H9 (cell line): ENCODE data around the gene SKP2. TPM values are rescaled to one million over a fixed set of nuclear protein-coding genes. Genes with fewer than 3 reads are reported as not detected.

ENCODE experiments used
- DNase-seq: peaks from one replicate; pipeline ENCODE4 v3.0.0-alpha.2; 2017
- H2AFZ ChIP-seq: one replicate; pipeline ENCODE4 v1.6.1; 2013; ENCODE audit warnings: mild to moderate bottlenecking, low read length, control low read depth, moderate library complexity
- H2AK5ac ChIP-seq: 2 replicates; pipeline ENCODE4 v1.6.1; 2013; ENCODE audit warnings: low read length, control low read depth, mixed read lengths; ENCODE audit not compliant: insufficient read length
- H2BK120ac ChIP-seq: one replicate; pipeline ENCODE4 v1.6.1; 2013; ENCODE audit warnings: low read depth, mild to moderate bottlenecking, low read length, control low read depth, inconsistent platforms; ENCODE audit not compliant: poor library complexity, severe bottlenecking
- H2BK12ac ChIP-seq: 2 replicates; pipeline ENCODE4 v1.6.1; 2013; ENCODE audit warnings: low read length, control low read depth, mixed read lengths, low read depth; ENCODE audit not compliant: insufficient read length
- H2BK15ac ChIP-seq: 2 replicates; pipeline ENCODE4 v1.6.1; 2013; ENCODE audit warnings: low read depth, low read length, control low read depth
- H2BK20ac ChIP-seq: one replicate; pipeline ENCODE4 v1.6.1; 2013; ENCODE audit warnings: low read depth, mild to moderate bottlenecking, low read length, control low read depth, inconsistent platforms; ENCODE audit not compliant: poor library complexity, severe bottlenecking
- H2BK5ac ChIP-seq: 2 replicates; pipeline ENCODE4 v1.6.1; 2013; ENCODE audit warnings: low read length, control low read depth, mixed read lengths; ENCODE audit not compliant: insufficient read length
- H3K14ac ChIP-seq: 2 replicates; pipeline ENCODE4 v1.6.1; 2013; ENCODE audit warnings: low read length, control low read depth; ENCODE audit not compliant: insufficient read depth
- H3K18ac ChIP-seq: 2 replicates; pipeline ENCODE4 v1.6.1; 2013; ENCODE audit warnings: low read depth, mild to moderate bottlenecking, mixed read lengths, low read length, control low read depth; ENCODE audit not compliant: insufficient read length
- H3K23ac ChIP-seq: 2 replicates; pipeline ENCODE4 v1.6.1; 2013; ENCODE audit warnings: low read length, control low read depth, mixed read lengths, low read depth; ENCODE audit not compliant: insufficient read length
- H3K23me2 ChIP-seq: 2 replicates; pipeline ENCODE4 v1.6.1; 2013; ENCODE audit warnings: low read depth, mild to moderate bottlenecking, mixed read lengths, low read length, control low read depth; ENCODE audit not compliant: insufficient read length, poor library complexity, severe bottlenecking
- H3K27ac ChIP-seq: 2 replicates; pipeline ENCODE4 v1.5.1; 2013; ENCODE audit warnings: low read length, control low read depth, mixed read lengths, low read depth; ENCODE audit not compliant: insufficient read length
- H3K27me3 ChIP-seq: 2 replicates; pipeline ENCODE4 v1.6.1; 2013; ENCODE audit warnings: low read length, control low read depth, inconsistent platforms; ENCODE audit not compliant: insufficient read depth
- H3K4ac ChIP-seq: 2 replicates; pipeline ENCODE4 v1.6.1; 2013; ENCODE audit warnings: low read depth, mild to moderate bottlenecking, control low read depth, inconsistent platforms, low read length, moderate library complexity
- H3K4me1 ChIP-seq: 2 replicates; pipeline ENCODE4 v1.6.1; 2013; ENCODE audit warnings: low read length, control low read depth, inconsistent platforms; ENCODE audit not compliant: insufficient read depth
- H3K4me2 ChIP-seq: 2 replicates; pipeline ENCODE4 v1.6.1; 2013; ENCODE audit warnings: low read length, control low read depth, mixed read lengths; ENCODE audit not compliant: insufficient read length, insufficient read depth
- H3K56ac ChIP-seq: 2 replicates; pipeline ENCODE4 v1.6.1; 2013; ENCODE audit warnings: low read depth, mild to moderate bottlenecking, mixed read lengths, low read length, control low read depth; ENCODE audit not compliant: insufficient read length
- H3K79me1 ChIP-seq: 2 replicates; pipeline ENCODE4 v1.6.1; 2013; ENCODE audit warnings: low read depth, mild to moderate bottlenecking, moderate library complexity, low read length, control low read depth, inconsistent platforms; ENCODE audit not compliant: insufficient read depth, poor library complexity, severe bottlenecking
- H3K79me2 ChIP-seq: 2 replicates; pipeline ENCODE4 v1.6.1; 2013; ENCODE audit warnings: low read length, control low read depth, inconsistent platforms; ENCODE audit not compliant: insufficient read depth
- H3K9ac ChIP-seq: 2 replicates; pipeline ENCODE4 v1.6.1; 2013; ENCODE audit warnings: low read length, control low read depth, mixed read lengths; ENCODE audit not compliant: insufficient read length; ENCODE audit errors: extremely low read depth
- H3K9me3 ChIP-seq: one replicate; pipeline ENCODE4 v1.6.1; 2013; ENCODE audit warnings: low read depth, low read length, inconsistent platforms; ENCODE audit not compliant: control insufficient read depth
- H3T11ph ChIP-seq: one replicate; pipeline ENCODE4 v1.6.1; 2013; ENCODE audit warnings: mild to moderate bottlenecking, low read length, control low read depth, inconsistent platforms
- H4K20me1 ChIP-seq: one replicate; pipeline ENCODE4 v1.6.1; 2013; ENCODE audit not compliant: control insufficient read depth, insufficient read length, insufficient read depth
- H4K5ac ChIP-seq: 2 replicates; pipeline ENCODE4 v1.6.1; 2013; ENCODE audit warnings: low read depth, mild to moderate bottlenecking, mixed read lengths, low read length, control low read depth; ENCODE audit not compliant: insufficient read length
- H4K8ac ChIP-seq: replicated peaks from 2 replicates; pipeline ENCODE4 v1.6.1; 2013; ENCODE audit warnings: low read length, control low read depth, mixed read lengths, low read depth; ENCODE audit not compliant: insufficient read length
- H4K91ac ChIP-seq: 2 replicates; pipeline ENCODE4 v1.6.1; 2013; ENCODE audit warnings: low read depth, mild to moderate bottlenecking, moderate library complexity, mixed read lengths, low read length, control low read depth; ENCODE audit not compliant: insufficient read length
- H3K27ac Mint-ChIP-seq, 3 experiments: 2 replicates in 2 of 3; 3 replicates in 1 of 3; pipeline ENCODE4 v1.8.0; 2020 to 2021; ENCODE audit warnings: mixed read lengths in 3 of 3, mild to moderate bottlenecking in 1 of 3, moderate library complexity in 1 of 3
- H3K27me3 Mint-ChIP-seq: 2 replicates; pipeline ENCODE4 v1.8.0; 2021; ENCODE audit warnings: low read depth, mild to moderate bottlenecking, moderate library complexity, mixed read lengths
- H3K36me3 Mint-ChIP-seq, 3 experiments: 2 replicates in 2 of 3; 3 replicates in 1 of 3; pipeline ENCODE4 v1.8.0; 2020 to 2021; ENCODE audit warnings: low read depth in 3 of 3, mixed read lengths in 3 of 3; ENCODE audit not compliant: insufficient read depth in 1 of 3
- H3K4me1 Mint-ChIP-seq, 2 experiments: 2 replicates each; pipeline ENCODE4 v1.8.0; 2020; ENCODE audit warnings: mixed read lengths in 2 of 2
- H3K4me3 Mint-ChIP-seq, 2 experiments: 2 replicates in 1 of 2; 3 replicates in 1 of 2; pipeline ENCODE4 v1.8.0; 2020 to 2021; ENCODE audit warnings: mild to moderate bottlenecking in 2 of 2, mixed read lengths in 2 of 2, moderate library complexity in 1 of 2
- H3K9me3 Mint-ChIP-seq, 2 experiments: 2 replicates in 1 of 2; 3 replicates in 1 of 2; pipeline ENCODE4 v1.8.0; 2020; ENCODE audit warnings: mild to moderate bottlenecking in 2 of 2, mixed read lengths in 2 of 2, moderate library complexity in 1 of 2
- CTCF ChIP-seq: fragments of 200-600 bp; sonication (generic); conservative IDR thresholded peaks from 3 replicates; pipeline ENCODE4 v1.8.0; 2021; ENCODE audit warnings: antibody characterized with exemption, mild to moderate bottlenecking
- WGBS: extraction: QIAGEN DNeasy Blood & Tissue Kit; methylation state at CpG from one replicate; pipeline ENCODE4 v1.1.7; 2013; ENCODE audit warnings: missing lambda C conversion rate, low lambda C conversion rate, mixed read lengths; ENCODE audit not compliant: insufficient read length; ENCODE audit errors: extremely low coverage; 5-methylcytosine and 5-hydroxymethylcytosine counted together
- total RNA-seq: library from RNA; stranded (reverse); gene quantifications from 2 replicates; pipeline ENCODE4 v1.2.1, GENCODE V29; 2021

Gene SKP2
- total RNA-seq, 1 experiment from 2014 or later: 103 TPM

DNA sequence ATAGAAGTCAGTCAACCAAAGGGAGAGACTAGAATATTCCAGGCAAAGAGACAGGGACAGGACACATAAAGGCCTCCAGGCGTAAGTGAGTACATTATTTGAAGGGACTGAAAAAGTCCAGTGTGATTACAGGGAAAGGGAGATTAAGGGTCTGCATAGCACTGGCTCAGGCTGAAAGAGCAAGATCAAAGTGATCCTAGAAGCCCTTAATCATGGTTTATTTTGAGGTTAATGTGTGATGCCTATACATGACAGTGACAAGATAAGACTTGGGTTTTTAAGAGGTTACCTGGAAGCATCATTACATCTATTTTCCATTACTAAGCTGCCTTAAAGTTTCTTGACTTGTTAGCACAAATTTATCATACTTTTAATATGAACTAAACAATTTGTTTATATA is 26.0 kb upstream of the SKP2 start:
- no peak overlapping the region for H2BK5ac ChIP-seq
- H3K27me3 ChIP-seq: no peaks in the 10 kb centered on the region
- no peak overlapping the region for H4K5ac ChIP-seq
- H3K79me1 ChIP-seq: no peaks in the 10 kb centered on the region
- H3K4me2 ChIP-seq: no peak overlapping the region
- no peaks in the 10 kb centered on the region for H3K23me2 ChIP-seq
- no peaks in the 10 kb centered on the region for H4K20me1 ChIP-seq
- no peak overlapping the region for H3K56ac ChIP-seq
- H2BK12ac ChIP-seq: no peak overlapping the region
- Mint-ChIP-seq H3K27me3 (no peaks in the 10 kb centered on the region), H3K27ac (no peak overlapping the region), H3K4me1 (peaks cover 0 to 3% of the 10 kb centered on the region in 2 experiments; a peak in 3 of 4 replicates), H3K4me3 (no peak overlapping the region), H3K36me3 (peaks cover 0 to 8% (median 0%) of the 10 kb centered on the region in 3 experiments; a peak in 3 of 7 replicates), H3K9me3 (no peaks in the 10 kb centered on the region; a peak in 1 of 5 replicates)
- no peak overlapping the region for H3K9ac ChIP-seq
- no peak overlapping the region for H2AFZ ChIP-seq
- no peak overlapping the region for H4K8ac ChIP-seq
- no peak for TF ChIP-seq CTCF
- no peak overlapping the region for H2AK5ac ChIP-seq
- no peak overlapping the region for H3K27ac ChIP-seq
- H3K23ac ChIP-seq: no peak overlapping the region
- H2BK120ac ChIP-seq: no peak overlapping the region
- no peak overlapping the region for H3K14ac ChIP-seq
- H2BK15ac ChIP-seq: no peak overlapping the region
- no peak for DNase-seq
- no CpG with 5 or more reads among the region's 1 CpG for WGBS
- no peak overlapping the region for H3K18ac ChIP-seq
- no peak overlapping the region for H4K91ac ChIP-seq
- H2BK20ac ChIP-seq: no peak overlapping the region
- no peaks in the 10 kb centered on the region for H3K4me1 ChIP-seq
- no peak overlapping the region for H3K4ac ChIP-seq
- no peaks in the 10 kb centered on the region for H3K9me3 ChIP-seq
- no peak overlapping the region for H3T11ph ChIP-seq
- H3K79me2 ChIP-seq: no peaks in the 10 kb centered on the region
